Measurements from ENCODE around the gene ZFAND4.
A peak's percentile ranks its signal among the peaks of the same experiment; 100 is the strongest.
"Not testable (repeated sequence)": the region's sequence is repeated elsewhere in the genome, so short reads cannot be mapped to it uniquely, and the experiment has no call there.

ZFAND4 gene

GRCh38 chr10:45672181-45673073, at the start of gene ZFAND4:
ZFAND4 (minus strand) TSS chr10:45672772; CDS start chr10:45663725, 9,047 bp downstream.
- peak; percentile 56 for DNase-seq (ENCODE audit: low read depth, low spot score)
- H3K27ac ChIP-seq: peak within 1 kb of the TSS; percentile 61

DNA sequence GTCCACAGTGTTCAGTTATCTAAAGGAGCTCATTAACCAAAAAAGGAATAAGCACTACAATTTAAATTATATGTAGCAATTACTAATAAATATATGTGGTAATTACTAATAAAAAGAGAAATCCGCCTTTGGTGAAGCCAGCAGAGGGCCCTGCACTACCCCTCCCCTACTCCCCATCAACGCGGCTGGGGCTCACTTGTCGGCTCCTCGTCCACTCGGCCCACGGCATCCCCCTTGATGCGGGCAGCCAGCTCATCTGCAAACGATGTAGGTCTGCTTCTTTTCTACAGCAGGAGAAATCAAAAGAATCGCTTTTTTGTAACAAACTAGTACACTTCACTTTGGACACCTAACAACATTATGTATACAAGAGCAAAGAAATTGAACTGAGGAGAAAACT, 48.9 kb upstream of the ZFAND4 start:
- H3K27ac ChIP-seq; DNase-seq (ENCODE audit: low read depth, low spot score): not testable (repeated sequence)

GRCh38 chr10:45717642-45718041, 45.1 kb upstream of the ZFAND4 start:
- DNase-seq (ENCODE audit: low read depth, low spot score); H3K27ac ChIP-seq: not testable (repeated sequence)

DNA sequence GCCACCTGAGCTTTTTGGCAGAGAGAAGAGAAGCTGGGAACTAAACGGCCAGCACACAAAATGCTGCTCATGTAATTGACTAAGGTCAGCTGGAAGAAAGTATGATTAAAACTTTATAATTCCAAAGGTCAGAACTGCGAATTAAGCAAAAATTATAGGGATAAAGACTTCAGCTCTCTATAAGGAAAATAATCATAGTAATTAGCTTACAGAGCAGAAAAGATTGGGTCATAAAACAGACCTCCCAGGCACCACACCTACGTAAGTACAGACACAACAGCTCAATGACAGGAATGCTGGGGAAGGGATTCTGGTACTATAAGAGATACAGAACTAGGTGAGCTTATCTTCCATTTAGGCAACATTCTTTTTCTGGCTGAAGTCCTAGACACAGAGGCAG, 44.5 kb upstream of the ZFAND4 start:
- not testable (repeated sequence) for DNase-seq (ENCODE audit: low read depth, low spot score); H3K27ac ChIP-seq

DNA sequence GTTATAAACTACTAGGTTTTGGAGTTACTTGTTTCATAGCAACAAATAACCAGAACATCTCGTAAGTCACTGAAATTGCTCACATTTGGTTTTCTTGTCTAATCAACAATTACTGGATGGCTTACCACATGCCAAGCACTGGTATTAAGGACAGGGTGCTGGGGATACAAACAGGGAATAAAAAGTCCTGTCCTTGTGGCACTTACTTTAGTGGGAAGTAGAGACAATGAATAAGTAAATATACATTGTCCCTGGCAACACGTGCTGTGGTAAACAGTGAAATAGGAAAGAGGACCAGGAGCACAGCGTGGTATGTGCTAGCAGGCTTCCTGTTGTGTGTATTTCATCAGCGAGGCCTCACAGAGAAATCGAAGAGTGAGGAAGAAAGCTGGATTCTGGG, 38.7 kb upstream of the ZFAND4 start:
- not testable (repeated sequence) for DNase-seq (ENCODE audit: low read depth, low spot score); H3K27ac ChIP-seq

- not testable (repeated sequence) for DNase-seq (ENCODE audit: low read depth, low spot score); H3K27ac ChIP-seq
Observed at GRCh38 chr10:45710200-45710796, 37.7 kb upstream of the ZFAND4 start.

DNA sequence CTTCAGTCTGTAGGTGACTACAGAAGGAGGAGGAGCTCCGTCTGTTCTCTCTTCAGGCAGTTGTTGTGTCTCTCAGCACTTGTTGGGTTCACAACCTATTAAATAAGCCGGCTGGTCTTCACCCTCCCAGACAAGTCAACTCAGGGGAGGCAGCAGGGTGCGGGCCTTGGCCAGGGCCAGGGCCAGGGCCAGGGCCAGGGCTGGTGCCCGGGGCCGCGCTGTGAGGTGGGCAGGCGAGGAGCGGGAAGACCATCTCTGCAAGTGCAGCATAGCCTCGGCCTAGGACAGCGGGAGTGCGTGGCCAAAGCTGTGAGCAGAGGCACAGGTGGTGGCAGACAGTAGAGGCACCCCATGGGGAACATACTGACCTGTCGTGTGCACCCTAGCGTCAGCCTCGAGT, 5.9 kb upstream of the ZFAND4 start:
- H3K27ac ChIP-seq; DNase-seq (ENCODE audit: low read depth, low spot score): not testable (repeated sequence)

DNA sequence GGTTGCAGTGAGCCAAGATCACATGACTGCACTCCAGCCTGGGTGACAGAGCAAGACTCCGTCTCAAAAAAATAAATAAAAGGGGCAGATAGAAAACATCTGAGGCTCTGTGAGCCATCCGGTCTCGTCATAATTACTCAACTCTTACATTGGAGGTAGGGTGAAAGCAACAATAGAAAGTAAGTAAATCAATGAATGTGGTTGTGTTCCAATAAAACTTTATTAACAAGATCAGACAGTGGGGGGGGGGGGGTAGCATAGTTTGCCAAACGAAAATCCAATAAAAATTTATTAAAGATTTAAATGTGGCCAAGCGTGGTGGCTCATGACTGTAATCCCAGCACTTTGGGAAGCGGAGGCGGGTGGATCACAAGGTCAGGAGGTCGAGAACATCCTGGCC, 2.8 kb upstream of the ZFAND4 start:
- H3K27ac ChIP-seq: no peak overlapping the region
- no peak for DNase-seq (ENCODE audit: low read depth, low spot score)

GRCh38 chr10:45673074-45673648, 589 bp upstream of the ZFAND4 start:
- no peak for DNase-seq (ENCODE audit: low read depth, low spot score)
- H3K27ac ChIP-seq: peak overlapping the region; percentile 61

DNA sequence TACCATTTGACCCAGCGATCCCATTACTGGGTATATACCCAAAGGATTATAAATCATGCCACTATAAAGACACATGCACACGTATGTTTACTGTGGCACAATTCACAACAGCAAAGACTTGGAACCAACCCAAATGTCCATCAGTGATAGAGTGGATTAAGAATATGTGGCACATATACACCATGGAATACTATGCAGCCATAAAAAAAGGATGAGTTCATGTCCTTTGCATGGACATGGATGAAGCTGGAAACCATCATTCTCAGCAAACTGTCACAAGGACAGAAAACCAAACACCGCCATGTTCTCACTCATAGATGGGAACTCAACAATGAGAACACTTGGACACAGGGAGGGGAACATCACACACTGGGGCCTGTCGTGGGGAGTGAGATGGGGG, 1.3 kb downstream of the ZFAND4 start:
- not testable (repeated sequence) for DNase-seq (ENCODE audit: low read depth, low spot score); H3K27ac ChIP-seq

DNA sequence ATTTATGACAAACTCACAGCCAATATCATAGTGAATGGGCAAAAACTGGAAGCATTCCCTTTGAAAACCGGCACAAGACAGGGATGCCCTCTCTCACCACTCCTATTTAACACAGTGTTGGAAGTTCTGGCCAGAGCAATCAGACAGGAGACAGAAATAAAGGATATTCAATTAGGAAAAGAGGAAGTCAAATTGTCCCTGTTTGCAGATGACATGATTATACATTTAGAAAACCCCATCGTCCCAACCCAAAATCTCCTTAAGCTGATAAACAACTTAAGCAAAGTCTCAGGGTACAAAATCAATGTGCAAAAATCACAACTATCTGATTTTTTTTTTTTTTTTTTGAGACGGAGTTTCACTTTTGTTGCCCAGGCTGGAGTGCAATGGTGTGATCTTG, 2.7 kb downstream of the ZFAND4 start:
- DNase-seq (ENCODE audit: low read depth, low spot score); H3K27ac ChIP-seq: not testable (repeated sequence)

DNA sequence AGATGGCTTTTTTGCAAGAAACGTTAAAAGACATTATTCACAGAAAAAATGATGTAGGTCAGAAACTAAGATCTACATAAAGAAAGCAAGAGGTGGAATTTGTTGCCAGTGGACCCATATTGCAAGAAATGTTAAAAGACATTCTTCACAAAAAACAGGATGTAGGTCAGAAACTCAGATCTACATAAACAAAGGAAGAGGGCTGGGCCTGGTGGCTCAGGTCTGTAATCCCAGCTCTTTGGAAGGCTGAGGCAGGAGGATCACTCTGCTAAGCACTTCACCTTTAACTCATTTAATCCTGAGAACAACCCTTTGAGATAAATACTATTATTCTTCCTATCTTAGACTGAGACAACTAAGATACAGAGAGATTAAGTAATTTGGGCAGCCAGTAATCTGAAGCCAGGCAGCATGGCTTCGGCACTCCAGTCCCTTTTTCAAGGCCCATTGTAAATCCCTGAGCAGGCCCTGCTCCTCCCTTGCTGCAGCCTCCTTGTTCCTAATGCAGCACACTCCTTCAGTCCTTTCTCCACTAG, 11.6 kb downstream of the ZFAND4 start:
- H3K27ac ChIP-seq: no peak overlapping the region
- DNase-seq (ENCODE audit: low read depth, low spot score): no peak

DNA sequence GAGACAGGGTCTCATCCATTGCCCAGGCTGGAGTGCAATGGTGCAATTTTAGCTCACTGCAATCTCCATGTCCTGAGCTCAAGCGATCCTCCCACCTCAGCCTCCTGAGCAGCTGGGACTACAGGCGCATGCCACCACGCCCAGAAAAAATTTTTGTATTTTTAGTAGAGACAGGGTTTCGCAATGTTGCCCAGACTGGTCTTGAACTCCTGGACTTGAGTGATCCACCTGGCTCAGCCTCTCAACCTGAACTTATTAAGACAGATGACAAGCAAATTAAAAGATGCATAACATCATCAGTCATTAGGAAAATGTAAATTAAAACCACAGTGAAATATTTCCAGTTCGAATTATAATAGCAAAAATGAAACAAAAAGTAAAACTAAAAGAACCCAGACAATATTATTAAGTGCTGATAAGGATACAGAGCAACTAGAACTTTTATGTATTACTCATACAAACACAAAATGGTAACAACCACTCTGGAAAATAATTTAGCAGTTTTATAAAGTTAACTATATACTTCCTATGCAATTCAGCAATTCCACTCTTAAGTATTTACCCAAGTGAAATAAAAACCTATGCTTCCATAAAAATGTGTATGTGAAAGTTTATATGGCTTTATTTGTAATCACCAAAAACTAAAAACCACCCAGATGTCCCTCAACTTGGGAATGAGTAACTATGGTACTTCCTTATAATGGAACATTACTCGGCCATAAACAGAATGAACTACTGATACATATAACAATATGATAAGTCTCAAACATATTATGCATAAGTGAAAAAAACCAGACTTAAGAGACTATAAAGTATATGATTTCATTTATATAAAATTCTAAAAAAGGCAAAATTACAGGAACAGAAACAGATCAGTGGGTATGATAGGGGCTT, 15.3 kb downstream of the ZFAND4 start:
- DNase-seq (ENCODE audit: low read depth, low spot score): no peak
- H3K27ac ChIP-seq: no peak overlapping the region

- no peak overlapping the region for H3K27ac ChIP-seq
Observed at GRCh38 chr10:45655219-45655618, 17.4 kb downstream of the ZFAND4 start.

GRCh38 chr10:45654753-45655141, 17.8 kb downstream of the ZFAND4 start:
- not testable (repeated sequence) for DNase-seq (ENCODE audit: low read depth, low spot score); H3K27ac ChIP-seq

More at GRCh38 chr10:45655219-45655618, 17.4 kb downstream of the ZFAND4 start:
- DNase-seq (ENCODE audit: low read depth, low spot score): no peak

DNA sequence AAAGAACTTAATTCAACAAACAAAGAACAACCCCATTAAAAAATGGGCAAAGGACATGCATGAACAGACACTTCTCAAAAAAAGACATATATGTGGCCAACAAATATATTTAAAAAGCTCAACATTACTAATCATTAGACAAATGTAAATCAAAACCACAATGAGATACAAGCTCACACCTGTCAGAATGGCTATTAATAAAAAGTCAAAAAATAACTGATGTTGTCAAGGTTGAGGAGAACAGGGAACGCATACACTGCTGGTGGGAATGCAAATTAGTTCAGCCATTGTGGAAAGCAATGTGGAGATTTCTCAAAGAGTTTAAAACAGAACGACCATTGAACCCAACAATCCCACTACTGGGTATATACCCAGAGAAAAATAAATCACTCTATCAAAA, 19.1 kb downstream of the ZFAND4 start:
- no peak overlapping the region for H3K27ac ChIP-seq
- no peak for DNase-seq (ENCODE audit: low read depth, low spot score)

DNA sequence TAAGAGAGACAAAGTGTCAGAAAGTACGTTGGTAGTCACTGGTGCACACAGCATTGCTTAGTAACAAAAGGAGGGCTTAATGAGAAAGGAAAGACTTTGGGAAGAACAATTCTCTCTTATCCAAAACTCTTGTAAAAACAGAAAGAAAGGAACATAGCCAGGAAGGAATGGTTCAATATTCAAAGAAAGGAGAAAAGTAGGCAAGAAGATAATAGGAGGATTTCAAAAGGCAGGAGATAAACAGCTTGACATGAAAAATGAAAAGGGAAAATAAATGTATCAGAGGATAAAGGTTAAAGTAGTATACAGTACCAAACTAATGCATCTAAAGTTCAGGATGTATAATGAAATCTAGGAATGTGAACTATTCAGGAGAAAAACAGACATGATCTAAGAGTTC, 20.1 kb downstream of the ZFAND4 start:
- DNase-seq (ENCODE audit: low read depth, low spot score): no peak
- no peak overlapping the region for H3K27ac ChIP-seq

GRCh38 chr10:45649296-45649695, 23.3 kb downstream of the ZFAND4 start:
- H3K27ac ChIP-seq: no peak overlapping the region
- no peak for DNase-seq (ENCODE audit: low read depth, low spot score)

DNA sequence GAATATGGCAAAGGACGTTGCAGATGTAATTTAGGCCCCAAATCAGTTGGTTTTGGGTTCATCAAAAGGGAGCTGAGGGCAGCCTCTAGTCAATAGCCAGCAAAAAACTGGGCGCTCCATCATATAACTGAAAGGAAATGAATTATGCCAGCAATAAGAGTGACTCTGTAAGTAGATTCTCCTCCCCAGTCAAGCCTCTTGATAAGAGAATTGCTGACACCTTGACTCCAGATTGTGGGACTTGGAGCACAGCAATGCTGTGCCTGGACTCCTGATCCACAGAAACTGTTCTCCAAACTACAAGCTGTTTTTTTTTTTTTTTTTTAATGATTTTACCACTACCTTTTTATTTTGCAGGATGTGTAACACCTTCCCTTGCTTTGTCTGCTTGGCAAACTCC, 25.5 kb downstream of the ZFAND4 start:
- no peak for DNase-seq (ENCODE audit: low read depth, low spot score)
- no peak overlapping the region for H3K27ac ChIP-seq

All from epithelial cell of prostate (primary cell).